Adrenal gland (tissue), 5 donors: ENCODE measurements around the gene WNK4.

Experiments
- CTCF ChIP-seq, 6 experiments: fragments of 450-650 bp in 4 of 6; fragments of 200-600 bp in 2 of 6; sonication (generic) in 1 of 6; IDR thresholded peaks; 1 replicate in 5 of 6; 2 replicates in 1 of 6; pipeline versions ENCODE4 v1.5.1 to v1.8.0; 2016 to 2021; ENCODE audit warnings: antibody characterized with exemption in 6 of 6, mild to moderate bottlenecking in 2 of 6, moderate library complexity in 1 of 6
- POLR2A ChIP-seq, 2 donors: fragments of 450-650 bp; IDR thresholded peaks; one replicate each; pipeline ENCODE4 v1.6.1; 2017; ENCODE audit warnings: antibody characterized with exemption in 2 of 2, mild to moderate bottlenecking in 2 of 2, moderate library complexity in 1 of 2
- donor health status: DM: no; HTN: no; CAD: no.

- TF ChIP-seq CTCF (IDR thresholded peaks at IDR 0.05) (no peak), POLR2A (IDR thresholded peaks at IDR 0.05) (no peak)
These were observed 7.5 kb upstream of the WNK4 start for GRCh38 chr17:42772945-42773289.
